B cell (primary cell): Measurements from ENCODE around the gene DNAJC15. TPM values are rescaled to one million over a fixed set of nuclear protein-coding genes. Genes with fewer than 3 reads are reported as not detected.

Experiments used
- ATAC-seq: fragments of 200-7000 bp; cut with Tn5 transposase; one replicate; pipeline ENCODE4 v1.10.0; 2021; ENCODE audit warnings: low read depth, mild to moderate bottlenecking, moderate number of reproducible peaks, moderate library complexity
- CTCF ChIA-PET: fragments of 350-600 bp; sonication (Branson Sonifier 250); formaldehyde crosslinking; loops from one replicate; lab custom pipeline; 2021; ENCODE audit warnings: antibody characterized with exemption, inconsistent platforms; lab: Charles Lee
- POLR2A ChIA-PET: fragments of 350-600 bp; sonication (Branson Sonifier 250); formaldehyde crosslinking; loops from one replicate; lab custom pipeline; 2021; ENCODE audit warnings: antibody characterized with exemption; lab: Charles Lee
- DNase-seq: peaks from one replicate; pipeline ENCODE4 v3.0.0; 2013
- H2AFZ ChIP-seq: 2 replicates; pipeline ENCODE4 v1.6.1; 2012; ENCODE audit warnings: mild to moderate bottlenecking, low read depth, low read length; ENCODE audit not compliant: insufficient read depth, poor library complexity, severe bottlenecking
- H3K27ac ChIP-seq, 2 donors: 1 replicate in 1 of 2; 2 replicates in 1 of 2; pipeline ENCODE4 v1.5.1; 2012 to 2013; ENCODE audit warnings: low read length in 2 of 2, mild to moderate bottlenecking in 2 of 2, moderate library complexity in 1 of 2
- H3K27me3 ChIP-seq, 4 experiments: fragments of 200-600 bp in 1 of 4; sonication (generic) in 1 of 4; replicated peaks in 1 of 4; 1 replicate in 2 of 4; 2 replicates in 2 of 4; pipeline versions ENCODE4 v1.6.1 to v1.7.0; 2013 to 2016; ENCODE audit warnings: low read length in 3 of 4, mild to moderate bottlenecking in 2 of 4, mixed read lengths in 1 of 4, moderate library complexity in 1 of 4; ENCODE audit not compliant: insufficient read depth in 4 of 4, control insufficient read depth in 3 of 4; ENCODE audit errors: control extremely low read depth in 1 of 4
- H3K36me3 ChIP-seq, 2 experiments: replicated peaks in 1 of 2; 1 replicate in 1 of 2; 2 replicates in 1 of 2; pipeline versions ENCODE4 v1.6.1 to v1.7.1; 2013; ENCODE audit warnings: low read length in 1 of 2; ENCODE audit not compliant: insufficient read depth in 2 of 2, control insufficient read depth in 1 of 2; ENCODE audit errors: control extremely low read depth in 1 of 2, extremely low read depth in 1 of 2
- H3K4me1 ChIP-seq, 2 donors: fragments of 200-600 bp in 1 of 2; sonication (generic) in 1 of 2; 1 replicate in 1 of 2; 2 replicates in 1 of 2; pipeline versions ENCODE4 v1.5.1 to v1.6.1; 2013 to 2017; ENCODE audit warnings: low read length in 2 of 2; ENCODE audit not compliant: control insufficient read depth in 2 of 2, insufficient read depth in 2 of 2
- H3K4me2 ChIP-seq: replicated peaks from 2 replicates; pipeline ENCODE3; 2012; ENCODE audit warnings: mild to moderate bottlenecking, low read depth, low read length; ENCODE audit not compliant: poor library complexity, severe bottlenecking
- H3K4me3 ChIP-seq, 5 experiments: fragments of 200-600 bp in 1 of 5; sonication (generic) in 1 of 5; 1 replicate in 3 of 5; 2 replicates in 2 of 5; pipeline versions ENCODE4 v1.5.1 to v1.7.0; 2011 to 2016; ENCODE audit warnings: low read length in 4 of 5, mild to moderate bottlenecking in 4 of 5, low read depth in 2 of 5, control low read depth in 1 of 5, moderate library complexity in 1 of 5; ENCODE audit not compliant: insufficient read depth in 1 of 5; ENCODE audit errors: control extremely low read depth in 1 of 5, extremely low read depth in 1 of 5
- H3K79me2 ChIP-seq: fragments of 200-600 bp; sonication (generic); one replicate; pipeline ENCODE4 v1.6.0; 2016; ENCODE audit warnings: low read length; ENCODE audit not compliant: control insufficient read depth, insufficient read depth
- H3K9ac ChIP-seq: fragments of 200-600 bp; sonication (generic); 2 replicates; pipeline ENCODE4 v1.6.1; 2017; ENCODE audit warnings: mild to moderate bottlenecking, low read length, moderate library complexity
- H3K9me3 ChIP-seq, 3 donors: one replicate each; pipeline versions ENCODE4 v1.6.1 to v1.7.1; 2013; ENCODE audit warnings: low read length in 2 of 3; ENCODE audit not compliant: control insufficient read depth in 2 of 3, insufficient read depth in 1 of 3; ENCODE audit errors: control extremely low read depth in 1 of 3
- H4K20me1 ChIP-seq: 2 replicates; pipeline ENCODE4 v1.6.0; 2012; ENCODE audit warnings: mild to moderate bottlenecking, low read length; ENCODE audit not compliant: insufficient read depth, control insufficient read depth, poor library complexity, severe bottlenecking
- H3K27ac Mint-ChIP-seq: one replicate; pipeline ENCODE4 v1.8.0; 2021; ENCODE audit warnings: mixed read lengths
- H3K27me3 Mint-ChIP-seq: one replicate; pipeline ENCODE4 v1.8.0; 2021; ENCODE audit warnings: mixed read lengths
- H3K4me1 Mint-ChIP-seq: one replicate; pipeline ENCODE4 v1.8.0; 2021; ENCODE audit warnings: mixed read lengths
- H3K4me3 Mint-ChIP-seq: one replicate; pipeline ENCODE4 v1.8.0; 2021; ENCODE audit warnings: mixed read lengths
- H3K9me3 Mint-ChIP-seq: one replicate; pipeline ENCODE4 v1.8.0; 2022; ENCODE audit warnings: mixed read lengths; ENCODE audit not compliant: insufficient read depth
- EZH2 ChIP-seq: IDR thresholded peaks from 2 replicates; pipeline ENCODE4 v1.6.1; 2012; ENCODE audit warnings: borderline replicate concordance, low read depth, mild to moderate bottlenecking, moderate library complexity, low read length; ENCODE audit not compliant: insufficient read depth, poor library complexity, severe bottlenecking
- WGBS: methylation state at CpG from one replicate; pipeline ENCODE4 v1.1.5; 2013; ENCODE audit warnings: missing lambda C conversion rate; ENCODE audit not compliant: insufficient coverage; 5-methylcytosine and 5-hydroxymethylcytosine counted together
- intact Hi-C: fragments of 100-400 bp; cut with micrococcal nuclease; formaldehyde crosslinking; loops from one replicate; pipeline ENCODE4 v1.10.0; 2022
- polyA plus RNA-seq: library from polyadenylated mRNA; depleted of rRNA; stranded (reverse); fragments of >200 nt; gene quantifications from 2 replicates; pipeline ENCODE4 v1.2.3, GENCODE V29; 2012
- total RNA-seq, 2 donors: library from RNA; stranded (reverse); fragments of 120-200 nt in 1 of 2; gene quantifications; 1 replicate in 1 of 2; 2 replicates in 1 of 2; pipeline versions ENCODE4 v1.2.3 to v1.2.4, GENCODE V29; 2013 to 2022
- TF ChIP-seq, protein P1 (sequence below): fragments of 200-600 bp; IDR thresholded peaks from one replicate; pipeline ENCODE4 v1.8.0; 2022; ENCODE audit warnings: antibody characterized with exemption, mild to moderate bottlenecking

DNAJC15 gene
- total and polyA plus RNA-seq, 2 donors (not counting 1 experiment from before 2014, with no cell fraction given), result 11.5 to 15.2 TPM

DNA sequence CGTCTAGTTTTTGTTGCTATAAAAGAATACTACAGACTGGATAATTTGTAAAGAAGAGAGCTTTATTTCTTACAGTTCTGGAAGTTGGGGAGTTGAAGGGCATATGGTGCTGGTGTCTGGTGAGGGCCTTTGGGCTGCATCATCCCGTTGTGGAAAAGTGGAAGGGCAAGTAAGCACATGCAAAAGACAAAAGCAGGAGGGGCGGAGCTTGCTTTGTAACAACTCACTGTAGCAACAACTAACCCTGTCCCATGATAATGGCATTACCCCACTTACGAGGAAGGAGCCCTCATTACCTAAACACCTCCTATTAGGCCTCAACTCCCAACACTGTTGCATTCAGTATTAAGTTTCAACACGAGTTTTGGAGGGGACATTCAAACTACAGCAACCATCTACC is 7.2 kb upstream of the DNAJC15 start:
- H4K20me1 ChIP-seq, result no peaks in the 10 kb centered on the region
- CTCF ChIA-PET, result interaction anchor here (1.0 to 1.3 kb wide), 3 partner anchors 46 to 69 kb away, joined by 3 to 4 read pairs (median 3); no protein-coding TSS in a partner anchor
- no peak overlapping the region for H3K27ac ChIP-seq
- 100% methylated on average over 2 of the region's 5 CpGs for WGBS
- TF ChIP-seq, protein P1, sequence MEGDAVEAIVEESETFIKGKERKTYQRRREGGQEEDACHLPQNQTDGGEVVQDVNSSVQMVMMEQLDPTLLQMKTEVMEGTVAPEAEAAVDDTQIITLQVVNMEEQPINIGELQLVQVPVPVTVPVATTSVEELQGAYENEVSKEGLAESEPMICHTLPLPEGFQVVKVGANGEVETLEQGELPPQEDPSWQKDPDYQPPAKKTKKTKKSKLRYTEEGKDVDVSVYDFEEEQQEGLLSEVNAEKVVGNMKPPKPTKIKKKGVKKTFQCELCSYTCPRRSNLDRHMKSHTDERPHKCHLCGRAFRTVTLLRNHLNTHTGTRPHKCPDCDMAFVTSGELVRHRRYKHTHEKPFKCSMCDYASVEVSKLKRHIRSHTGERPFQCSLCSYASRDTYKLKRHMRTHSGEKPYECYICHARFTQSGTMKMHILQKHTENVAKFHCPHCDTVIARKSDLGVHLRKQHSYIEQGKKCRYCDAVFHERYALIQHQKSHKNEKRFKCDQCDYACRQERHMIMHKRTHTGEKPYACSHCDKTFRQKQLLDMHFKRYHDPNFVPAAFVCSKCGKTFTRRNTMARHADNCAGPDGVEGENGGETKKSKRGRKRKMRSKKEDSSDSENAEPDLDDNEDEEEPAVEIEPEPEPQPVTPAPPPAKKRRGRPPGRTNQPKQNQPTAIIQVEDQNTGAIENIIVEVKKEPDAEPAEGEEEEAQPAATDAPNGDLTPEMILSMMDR, result no peak
- TF ChIP-seq EZH2, result no peak
- Mint-ChIP-seq H3K4me1 (no peaks in the 10 kb centered on the region), H3K27me3 (no peaks in the 10 kb centered on the region), H3K27ac (no peak overlapping the region), H3K4me3 (no peak overlapping the region), H3K9me3 (no peaks in the 10 kb centered on the region)
- H3K79me2 ChIP-seq, result no peaks in the 10 kb centered on the region
- intact Hi-C loops, result no loop called here
- ATAC-seq (no peak), DNase-seq (no peak)
- no peak overlapping the region for H3K4me3 ChIP-seq
- H3K9ac ChIP-seq, result no peak overlapping the region
- H3K9me3 ChIP-seq, result no peaks in the 10 kb centered on the region
- H3K4me2 ChIP-seq, result no peak overlapping the region
- no peaks in the 10 kb centered on the region for H3K36me3 ChIP-seq
- no peaks in the 10 kb centered on the region for H3K4me1 ChIP-seq
- no peaks in the 10 kb centered on the region for H3K27me3 ChIP-seq
- POLR2A ChIA-PET, result no interaction called here
- no peak overlapping the region for H2AFZ ChIP-seq

DNA sequence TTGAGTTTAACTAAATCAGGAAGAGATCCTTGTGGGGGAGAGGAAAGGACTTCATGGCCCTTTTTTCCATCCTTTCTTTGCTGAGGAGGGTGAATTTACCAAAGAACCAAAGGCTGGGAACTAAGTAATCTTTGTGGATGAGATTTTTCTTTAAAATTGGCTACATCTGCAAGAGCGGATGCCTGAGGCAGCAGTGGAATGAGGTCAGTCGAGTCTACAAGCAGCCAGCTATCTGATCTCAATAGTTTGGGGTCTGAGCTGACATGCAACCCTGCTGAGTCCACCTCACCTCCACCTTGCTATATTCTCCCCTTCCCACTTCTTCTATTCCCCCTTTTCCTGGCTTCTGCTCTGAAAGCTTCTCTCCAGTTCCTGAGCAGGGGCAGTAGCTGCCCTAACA is 3.6 kb upstream of the DNAJC15 start:
- no peak for ATAC-seq
- H3K36me3 ChIP-seq, result no peaks in the 10 kb centered on the region
- H3K27ac ChIP-seq, result no peak overlapping the region
- no peak for DNase-seq
- no peaks in the 10 kb centered on the region for H4K20me1 ChIP-seq
- H3K9ac ChIP-seq, result no peak overlapping the region
- intact Hi-C loops, result loop anchor here (10.0 kb wide), 1 partner anchor 65 kb away; no protein-coding TSS in a partner anchor
- Mint-ChIP-seq H3K4me1 (peaks cover 15% of the 10 kb centered on the region), H3K27me3 (no peaks in the 10 kb centered on the region), H3K9me3 (no peaks in the 10 kb centered on the region), H3K4me3 (no peak overlapping the region), H3K27ac (no peak overlapping the region)
- CTCF ChIA-PET, result no interaction called here
- peaks cover 10 to 12% of the 10 kb centered on the region in 2 donors for H3K4me1 ChIP-seq
- H3K4me3 ChIP-seq, result no peak overlapping the region
- peaks cover 20% of the 10 kb centered on the region for H3K79me2 ChIP-seq
- no peak overlapping the region for H3K4me2 ChIP-seq
- no peak overlapping the region for H2AFZ ChIP-seq
- 96% methylated on average over 2 of the region's 2 CpGs for WGBS
- POLR2A ChIA-PET, result no interaction called here
- TF ChIP-seq EZH2, result no peak
- TF ChIP-seq, protein P1, result no peak
- H3K27me3 ChIP-seq, result no peaks in the 10 kb centered on the region
- H3K9me3 ChIP-seq, result no peaks in the 10 kb centered on the region
